SK-N-SH (cell line): ENCODE measurements around the gene TBL3.

Experiments
- EP300 ChIP-seq, 2 experiments: IDR thresholded peaks; 2 replicates each; pipeline versions ENCODE4 v1.4.0 to v1.6.1; 2012; ENCODE audit warnings: borderline replicate concordance in 1 of 2, low read depth in 1 of 2, low read length in 1 of 2
- POLR2AphosphoS5 ChIP-seq: IDR thresholded peaks from 2 replicates; pipeline ENCODE4 v1.6.1; 2012; ENCODE audit warnings: low read depth, low read length
- RAD21 ChIP-seq: IDR thresholded peaks from 2 replicates; pipeline ENCODE4 v1.6.1; 2012; ENCODE audit warnings: mild to moderate bottlenecking, low read length
- RCOR1 ChIP-seq: fragments of 150-350 bp; IDR thresholded peaks from 2 replicates; pipeline ENCODE4 v1.6.1; 2017; ENCODE audit warnings: antibody characterized with exemption, low read length
- RXRA ChIP-seq: IDR thresholded peaks from 2 replicates; pipeline ENCODE4 v1.4.0; 2012; ENCODE audit warnings: low read depth, mild to moderate bottlenecking, borderline replicate concordance
- TF ChIP-seq, protein P1 (sequence below): IDR thresholded peaks from 2 replicates; pipeline ENCODE4 v1.6.1; 2012; ENCODE audit warnings: mild to moderate bottlenecking, low read depth, low read length, moderate library complexity
- TF ChIP-seq, protein P2 (sequence below): IDR thresholded peaks from 2 replicates; pipeline ENCODE4 v1.4.0; 2012; ENCODE audit warnings: low read depth
- TF ChIP-seq, protein P3 (sequence below): IDR thresholded peaks from 2 replicates; pipeline ENCODE4 v1.4.0; 2012; ENCODE audit warnings: low read depth, borderline replicate concordance
- TF ChIP-seq, protein P4 (sequence below): fragments of 200-600 bp; sonication (generic); IDR thresholded peaks from 2 replicates; pipeline ENCODE4 v1.6.1; 2017; ENCODE audit warnings: antibody characterized with exemption, mild to moderate bottlenecking, moderate library complexity

DNA sequence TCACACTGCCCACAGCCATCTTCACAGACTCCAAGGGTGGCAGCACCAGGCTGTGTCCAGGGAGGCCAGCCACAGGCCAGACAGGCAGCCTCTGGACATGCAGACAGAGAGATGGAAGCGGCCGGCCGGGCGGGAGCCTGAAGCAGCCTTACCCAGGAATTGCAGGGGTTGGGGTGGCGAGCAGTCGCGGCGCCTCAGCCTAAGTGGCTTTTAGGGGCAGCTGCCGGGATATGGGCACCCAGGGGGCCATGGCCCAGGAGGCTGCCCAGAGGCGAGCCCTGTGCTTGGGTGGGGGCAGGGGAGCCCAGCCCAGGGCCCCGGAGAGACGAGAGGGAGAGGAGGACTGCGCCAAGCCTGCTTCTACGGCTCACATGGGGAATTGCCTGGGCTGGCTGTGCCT, 53.4 kb downstream of the TBL3 start:
- TF ChIP-seq, protein P1, sequence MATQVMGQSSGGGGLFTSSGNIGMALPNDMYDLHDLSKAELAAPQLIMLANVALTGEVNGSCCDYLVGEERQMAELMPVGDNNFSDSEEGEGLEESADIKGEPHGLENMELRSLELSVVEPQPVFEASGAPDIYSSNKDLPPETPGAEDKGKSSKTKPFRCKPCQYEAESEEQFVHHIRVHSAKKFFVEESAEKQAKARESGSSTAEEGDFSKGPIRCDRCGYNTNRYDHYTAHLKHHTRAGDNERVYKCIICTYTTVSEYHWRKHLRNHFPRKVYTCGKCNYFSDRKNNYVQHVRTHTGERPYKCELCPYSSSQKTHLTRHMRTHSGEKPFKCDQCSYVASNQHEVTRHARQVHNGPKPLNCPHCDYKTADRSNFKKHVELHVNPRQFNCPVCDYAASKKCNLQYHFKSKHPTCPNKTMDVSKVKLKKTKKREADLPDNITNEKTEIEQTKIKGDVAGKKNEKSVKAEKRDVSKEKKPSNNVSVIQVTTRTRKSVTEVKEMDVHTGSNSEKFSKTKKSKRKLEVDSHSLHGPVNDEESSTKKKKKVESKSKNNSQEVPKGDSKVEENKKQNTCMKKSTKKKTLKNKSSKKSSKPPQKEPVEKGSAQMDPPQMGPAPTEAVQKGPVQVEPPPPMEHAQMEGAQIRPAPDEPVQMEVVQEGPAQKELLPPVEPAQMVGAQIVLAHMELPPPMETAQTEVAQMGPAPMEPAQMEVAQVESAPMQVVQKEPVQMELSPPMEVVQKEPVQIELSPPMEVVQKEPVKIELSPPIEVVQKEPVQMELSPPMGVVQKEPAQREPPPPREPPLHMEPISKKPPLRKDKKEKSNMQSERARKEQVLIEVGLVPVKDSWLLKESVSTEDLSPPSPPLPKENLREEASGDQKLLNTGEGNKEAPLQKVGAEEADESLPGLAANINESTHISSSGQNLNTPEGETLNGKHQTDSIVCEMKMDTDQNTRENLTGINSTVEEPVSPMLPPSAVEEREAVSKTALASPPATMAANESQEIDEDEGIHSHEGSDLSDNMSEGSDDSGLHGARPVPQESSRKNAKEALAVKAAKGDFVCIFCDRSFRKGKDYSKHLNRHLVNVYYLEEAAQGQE: no peak
- TF ChIP-seq, protein P2, sequence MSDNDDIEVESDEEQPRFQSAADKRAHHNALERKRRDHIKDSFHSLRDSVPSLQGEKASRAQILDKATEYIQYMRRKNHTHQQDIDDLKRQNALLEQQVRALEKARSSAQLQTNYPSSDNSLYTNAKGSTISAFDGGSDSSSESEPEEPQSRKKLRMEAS: no peak
- TF ChIP-seq, protein P3, sequence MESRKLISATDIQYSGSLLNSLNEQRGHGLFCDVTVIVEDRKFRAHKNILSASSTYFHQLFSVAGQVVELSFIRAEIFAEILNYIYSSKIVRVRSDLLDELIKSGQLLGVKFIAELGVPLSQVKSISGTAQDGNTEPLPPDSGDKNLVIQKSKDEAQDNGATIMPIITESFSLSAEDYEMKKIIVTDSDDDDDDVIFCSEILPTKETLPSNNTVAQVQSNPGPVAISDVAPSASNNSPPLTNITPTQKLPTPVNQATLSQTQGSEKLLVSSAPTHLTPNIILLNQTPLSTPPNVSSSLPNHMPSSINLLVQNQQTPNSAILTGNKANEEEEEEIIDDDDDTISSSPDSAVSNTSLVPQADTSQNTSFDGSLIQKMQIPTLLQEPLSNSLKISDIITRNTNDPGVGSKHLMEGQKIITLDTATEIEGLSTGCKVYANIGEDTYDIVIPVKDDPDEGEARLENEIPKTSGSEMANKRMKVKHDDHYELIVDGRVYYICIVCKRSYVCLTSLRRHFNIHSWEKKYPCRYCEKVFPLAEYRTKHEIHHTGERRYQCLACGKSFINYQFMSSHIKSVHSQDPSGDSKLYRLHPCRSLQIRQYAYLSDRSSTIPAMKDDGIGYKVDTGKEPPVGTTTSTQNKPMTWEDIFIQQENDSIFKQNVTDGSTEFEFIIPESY: no peak
- TF ChIP-seq, protein P4, sequence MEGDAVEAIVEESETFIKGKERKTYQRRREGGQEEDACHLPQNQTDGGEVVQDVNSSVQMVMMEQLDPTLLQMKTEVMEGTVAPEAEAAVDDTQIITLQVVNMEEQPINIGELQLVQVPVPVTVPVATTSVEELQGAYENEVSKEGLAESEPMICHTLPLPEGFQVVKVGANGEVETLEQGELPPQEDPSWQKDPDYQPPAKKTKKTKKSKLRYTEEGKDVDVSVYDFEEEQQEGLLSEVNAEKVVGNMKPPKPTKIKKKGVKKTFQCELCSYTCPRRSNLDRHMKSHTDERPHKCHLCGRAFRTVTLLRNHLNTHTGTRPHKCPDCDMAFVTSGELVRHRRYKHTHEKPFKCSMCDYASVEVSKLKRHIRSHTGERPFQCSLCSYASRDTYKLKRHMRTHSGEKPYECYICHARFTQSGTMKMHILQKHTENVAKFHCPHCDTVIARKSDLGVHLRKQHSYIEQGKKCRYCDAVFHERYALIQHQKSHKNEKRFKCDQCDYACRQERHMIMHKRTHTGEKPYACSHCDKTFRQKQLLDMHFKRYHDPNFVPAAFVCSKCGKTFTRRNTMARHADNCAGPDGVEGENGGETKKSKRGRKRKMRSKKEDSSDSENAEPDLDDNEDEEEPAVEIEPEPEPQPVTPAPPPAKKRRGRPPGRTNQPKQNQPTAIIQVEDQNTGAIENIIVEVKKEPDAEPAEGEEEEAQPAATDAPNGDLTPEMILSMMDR: no peak
- TF ChIP-seq EP300 (IDR thresholded peaks at IDR 0.05; ENCODE audit: borderline replicate concordance in 1 of 2, low read depth in 1 of 2, low read length in 1 of 2) (no peak), POLR2AphosphoS5 (no peak), RAD21 (no peak), RXRA (no peak), RCOR1 (no peak)
